Mesothelial cell of epicardium (in vitro differentiated cells): ENCODE measurements around the gene NTSR1. TPM values are rescaled to one million over a fixed set of nuclear protein-coding genes. Genes with fewer than 3 reads are reported as not detected.

Experiments used
- DNase-seq, 2 experiments: peaks; one replicate each; pipeline ENCODE4 v3.0.0; 2021; ENCODE audit warnings: low spot score in 2 of 2; ENCODE audit not compliant: unreplicated experiment in 2 of 2
- H3K27ac Mint-ChIP-seq: 2 replicates; pipeline ENCODE4 v1.8.0; 2021; ENCODE audit warnings: mixed read lengths
- H3K27me3 Mint-ChIP-seq: 2 replicates; pipeline ENCODE4 v1.8.0; 2021; ENCODE audit warnings: low read depth, mixed read lengths
- H3K36me3 Mint-ChIP-seq: 2 replicates; pipeline ENCODE4 v1.8.0; 2021; ENCODE audit warnings: mixed read lengths
- H3K4me1 Mint-ChIP-seq: 2 replicates; pipeline ENCODE4 v1.8.0; 2021; ENCODE audit warnings: mixed read lengths
- H3K4me3 Mint-ChIP-seq: 2 replicates; pipeline ENCODE4 v1.8.0; 2021; ENCODE audit warnings: mild to moderate bottlenecking, moderate library complexity, mixed read lengths
- H3K9me3 Mint-ChIP-seq: 2 replicates; pipeline ENCODE4 v1.8.0; 2021; ENCODE audit warnings: mixed read lengths
- CTCF ChIP-seq: fragments of 200-600 bp; sonication (generic); IDR thresholded peaks from one replicate; pipeline ENCODE4 v1.5.0; 2021; ENCODE audit warnings: antibody characterized with exemption; ENCODE audit not compliant: unreplicated experiment
- total RNA-seq: library from RNA; stranded (reverse); gene quantifications from 3 replicates; pipeline ENCODE4 v1.2.1, GENCODE V29; 2021

NTSR1 gene
- total RNA-seq, 1 donor from 2014 or later = 0.36 TPM

GRCh38 chr20:62754991-62755356, 46.3 kb downstream of the NTSR1 start:
- no peak for TF ChIP-seq CTCF
- Mint-ChIP-seq H3K4me3 (no peak overlapping the region), H3K36me3 (no peaks in the 10 kb centered on the region), H3K9me3 (peaks cover 9% of the 10 kb centered on the region), H3K27me3 (peaks cover 5% of the 10 kb centered on the region), H3K27ac (no peak overlapping the region), H3K4me1 (peaks cover 19% of the 10 kb centered on the region)
- no peak for DNase-seq

GRCh38 chr20:62755817-62756724, 47.4 kb downstream of the NTSR1 start:
- H3K4me3 Mint-ChIP-seq = no peak overlapping the region
- H3K27me3 Mint-ChIP-seq = peaks cover 5% of the 10 kb centered on the region

GRCh38 chr20:62758226-62758912, 49.7 kb downstream of the NTSR1 start:
- Mint-ChIP-seq H3K27me3 (peaks cover 5% of the 10 kb centered on the region), H3K9me3 (peaks cover 9% of the 10 kb centered on the region), H3K36me3 (no peaks in the 10 kb centered on the region), H3K4me1 (peaks cover 35% of the 10 kb centered on the region), H3K27ac (peak overlapping the region; percentile 47), H3K4me3 (no peak overlapping the region)
- no peak for TF ChIP-seq CTCF
- no peak for DNase-seq

More at GRCh38 chr20:62755817-62756724, 47.4 kb downstream of the NTSR1 start:
- peaks cover 9% of the 10 kb centered on the region for H3K9me3 Mint-ChIP-seq
- peaks cover 26% of the 10 kb centered on the region for H3K4me1 Mint-ChIP-seq
- DNase-seq = no peak
- TF ChIP-seq CTCF = no peak
- H3K27ac Mint-ChIP-seq = no peak overlapping the region
- no peaks in the 10 kb centered on the region for H3K36me3 Mint-ChIP-seq

GRCh38 chr20:62759981-62760431, 51.4 kb downstream of the NTSR1 start:
- no peak overlapping the region for H3K4me3 Mint-ChIP-seq
- no peak for DNase-seq
- H3K9me3 Mint-ChIP-seq = peaks cover 9% of the 10 kb centered on the region
- H3K36me3 Mint-ChIP-seq = no peaks in the 10 kb centered on the region
- H3K27me3 Mint-ChIP-seq = peaks cover 5% of the 10 kb centered on the region
- H3K4me1 Mint-ChIP-seq = peaks cover 36% of the 10 kb centered on the region
- peak overlapping the region; percentile 93 for H3K27ac Mint-ChIP-seq
- TF ChIP-seq CTCF = no peak

GRCh38 chr20:62760471-62760855, 51.8 kb downstream of the NTSR1 start:
- Mint-ChIP-seq H3K36me3 (no peaks in the 10 kb centered on the region), H3K4me1 (peaks cover 41% of the 10 kb centered on the region), H3K27me3 (peaks cover 5% of the 10 kb centered on the region), H3K4me3 (no peak overlapping the region), H3K27ac (peak overlapping the region; percentile 92), H3K9me3 (peaks cover 9% of the 10 kb centered on the region)
- no peak for TF ChIP-seq CTCF
- DNase-seq = no peak
